Kasumi-1 (cell line): ENCODE results near the gene CCDC89.

ENCODE experiments used
- DNase-seq, 2 experiments: peaks; one replicate each; lab custom pipeline; 2025; lab: John Stamatoyannopoulos, UW

Gene CCDC89

GRCh38 chr11:85685820-85686459 lies at the start of gene CCDC89:
Gene CCDC89 (minus strand): TSS chr11:85686195. CDS start chr11:85686130, 65 bp downstream.
- no peak for DNase-seq

- DNase-seq = no peak
Observed at GRCh38 chr11:85732965-85733364, 47.0 kb upstream of the CCDC89 start.

DNA sequence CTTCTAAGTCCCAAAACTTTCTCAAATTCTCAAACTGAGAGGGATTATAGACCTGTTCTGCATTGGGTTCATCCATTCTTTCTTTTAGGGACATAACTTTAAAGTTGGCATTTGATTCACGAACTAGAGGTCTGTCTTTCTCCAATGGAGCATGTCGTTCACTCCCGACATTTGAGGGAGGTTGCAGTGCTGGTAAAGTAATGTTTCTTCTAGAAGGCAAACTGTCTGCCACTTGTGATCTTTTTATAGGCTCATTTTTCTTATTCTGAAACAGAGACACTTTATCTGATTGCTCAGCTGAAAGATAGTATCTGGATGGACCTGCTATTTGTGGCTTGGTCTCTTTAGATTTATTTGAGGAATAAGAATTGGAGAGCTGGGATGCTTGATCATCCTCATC lies 40.4 kb upstream of the CCDC89 start:
- no peak for DNase-seq

DNA sequence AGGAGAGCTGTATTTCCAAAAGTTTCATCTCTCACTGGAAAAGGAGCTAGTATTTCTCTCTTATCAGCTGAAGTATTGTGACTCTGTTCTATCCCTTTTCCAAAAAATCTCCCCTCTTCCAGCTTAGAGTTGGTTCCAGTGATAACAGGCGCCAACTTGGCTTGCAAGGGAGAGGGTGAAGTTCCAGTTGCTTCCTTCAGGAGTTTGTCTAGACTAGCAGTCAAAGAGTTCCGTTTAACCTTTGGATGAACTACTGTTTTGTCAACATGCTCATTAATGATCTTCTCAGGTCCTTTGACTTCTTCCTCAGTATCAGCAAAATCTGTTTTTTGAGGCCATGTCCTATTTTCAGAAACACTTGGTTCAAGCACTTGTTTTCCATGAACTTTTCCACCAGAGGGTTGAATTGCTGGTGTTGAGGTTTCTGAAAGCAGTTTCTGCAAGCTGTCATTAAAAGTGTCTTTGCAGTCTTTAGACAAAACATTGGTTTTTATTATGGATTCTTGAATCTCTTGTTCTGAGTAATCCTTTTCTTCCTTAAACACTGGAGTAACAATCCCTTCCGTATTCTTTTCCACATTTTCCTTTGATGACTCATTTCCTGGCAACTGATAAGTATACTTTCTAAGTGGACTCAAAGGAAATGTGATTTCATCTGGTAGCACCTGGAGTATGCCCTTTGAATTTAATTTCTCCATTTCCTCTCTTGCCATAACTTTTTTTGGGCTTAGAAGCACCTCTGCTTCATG lies 39.7 kb upstream of the CCDC89 start:
- DNase-seq = no peak

DNA sequence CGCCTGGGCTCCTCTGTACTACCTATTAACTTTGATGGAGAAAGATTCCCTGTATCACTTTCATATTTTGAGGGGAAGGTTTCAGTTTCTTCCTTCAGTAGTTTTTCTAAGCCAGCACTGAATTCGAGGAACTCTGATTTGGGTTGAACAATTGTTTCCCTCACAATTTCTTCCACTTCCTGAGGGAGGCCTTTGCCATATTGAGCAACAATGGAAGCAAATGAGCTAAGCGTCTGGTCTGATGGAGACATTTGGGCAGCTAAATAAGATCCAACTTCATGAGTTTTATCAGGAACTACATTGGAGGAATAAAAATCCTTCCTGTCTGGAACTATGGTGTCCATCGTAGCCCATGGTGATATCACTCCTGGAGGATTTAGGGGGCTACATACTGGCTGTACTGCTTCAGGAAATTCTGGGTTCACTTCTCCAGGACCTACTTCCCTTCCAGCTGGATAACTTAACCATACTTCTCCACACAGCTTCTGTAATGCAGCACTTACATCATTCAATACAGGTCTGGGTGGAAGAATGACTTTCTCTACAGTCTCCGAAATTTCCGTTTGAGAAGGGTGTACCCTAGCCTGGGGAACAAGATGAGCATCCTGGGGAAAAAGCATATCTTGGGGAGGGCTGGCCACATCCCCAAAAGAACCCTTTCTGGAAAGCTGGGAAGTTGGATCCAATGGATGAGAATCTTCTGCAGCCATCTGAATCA lies 38.9 kb upstream of the CCDC89 start:
- no peak for DNase-seq

DNA sequence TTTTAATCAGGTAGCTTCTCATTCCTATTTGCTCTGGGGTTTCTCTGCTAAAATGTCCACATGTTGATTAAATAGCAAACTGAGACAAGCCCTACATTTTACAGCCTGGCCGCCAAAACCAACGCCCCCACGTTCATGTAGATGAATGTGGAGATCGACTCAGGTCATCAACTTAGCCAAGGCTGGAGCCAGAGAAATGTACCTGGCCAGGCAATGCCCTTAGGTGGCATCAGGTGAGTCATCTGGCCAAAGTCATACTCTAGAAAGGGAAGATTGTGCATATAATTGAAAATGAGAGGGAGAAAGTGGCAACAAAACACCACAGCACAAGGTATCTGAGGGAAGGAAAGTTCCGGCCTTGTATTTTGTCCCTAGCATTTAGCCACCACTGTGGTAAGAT lies 37.1 kb upstream of the CCDC89 start:
- DNase-seq = no peak

DNA sequence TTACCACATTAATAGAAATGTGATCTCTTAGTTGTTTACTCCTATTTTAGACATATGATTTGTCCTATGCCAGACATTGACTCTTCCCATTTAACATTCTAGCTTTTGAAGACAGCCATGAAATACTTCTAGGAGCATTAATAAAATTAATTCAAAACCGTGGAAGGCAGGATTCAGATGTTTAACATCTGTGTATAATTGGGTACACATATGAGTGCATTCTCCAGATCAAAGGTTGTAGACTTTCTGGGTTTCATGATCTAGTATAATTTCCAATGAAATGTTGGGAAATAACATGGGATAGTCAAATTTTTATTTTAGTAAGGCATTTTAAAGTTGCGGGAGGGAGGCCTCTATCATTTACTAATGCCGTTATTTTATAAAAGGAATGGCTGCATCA lies 35.2 kb upstream of the CCDC89 start:
- no peak for DNase-seq

GRCh38 chr11:85718991-85719807 lies 33.2 kb upstream of the CCDC89 start:
- DNase-seq = no peak

DNA sequence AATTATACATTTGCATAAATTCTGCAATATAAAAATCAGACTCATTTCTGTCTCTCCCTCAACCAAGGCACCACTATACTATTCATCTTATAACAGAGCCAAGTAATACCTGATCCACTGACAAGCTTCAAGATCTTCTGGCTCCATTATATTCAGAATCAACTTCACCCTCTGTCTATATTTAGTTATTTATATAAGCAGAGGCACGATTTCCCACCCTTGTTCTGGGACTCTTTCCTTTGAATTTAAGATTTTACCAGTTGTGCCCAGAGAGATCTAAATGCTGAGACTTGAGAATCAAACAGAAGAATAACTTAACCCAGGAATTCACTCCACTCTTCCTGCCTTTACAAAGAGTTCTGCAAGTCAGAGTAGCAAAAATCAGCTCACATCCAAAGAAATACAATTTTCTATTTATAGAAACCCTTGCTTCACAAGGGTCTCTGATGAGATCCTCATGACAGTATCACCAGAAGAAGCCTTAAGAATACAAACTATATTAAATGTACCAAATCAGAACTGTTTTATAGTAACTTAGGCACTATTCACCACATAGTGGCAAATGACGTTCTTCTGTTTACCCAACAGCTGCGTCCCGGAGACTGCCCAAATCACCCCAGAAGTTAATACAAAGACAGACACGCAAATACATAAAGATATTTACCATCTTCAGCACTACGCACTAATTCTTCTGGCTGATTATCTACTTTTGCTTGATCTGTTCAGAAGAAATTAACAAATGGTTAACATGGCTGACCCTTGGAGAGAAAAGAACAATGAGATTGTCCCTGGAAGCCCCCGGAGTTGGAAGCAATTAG lies 32.3 kb upstream of the CCDC89 start:
- no peak for DNase-seq

DNA sequence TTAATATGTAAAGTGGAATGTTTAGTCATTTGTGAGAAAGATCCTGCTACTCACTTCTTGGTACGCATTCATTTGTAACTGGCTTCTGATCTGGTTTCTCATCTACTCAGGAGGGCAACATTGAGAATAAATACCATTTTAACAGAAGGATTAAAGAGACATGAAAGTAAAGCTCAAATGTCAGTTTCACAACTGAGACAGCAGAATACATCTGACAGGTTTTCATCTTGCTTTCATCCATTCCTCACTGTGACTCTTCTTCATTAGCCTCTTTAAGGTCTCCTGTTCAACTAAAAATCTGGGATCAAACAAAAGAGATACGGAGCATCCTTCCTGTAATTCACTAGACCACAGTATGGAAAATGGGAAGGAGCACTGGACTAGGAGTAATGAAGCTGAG lies 31.4 kb upstream of the CCDC89 start:
- DNase-seq = no peak

- no peak for DNase-seq
Observed at GRCh38 chr11:85712953-85713352, 27.0 kb upstream of the CCDC89 start.

DNA sequence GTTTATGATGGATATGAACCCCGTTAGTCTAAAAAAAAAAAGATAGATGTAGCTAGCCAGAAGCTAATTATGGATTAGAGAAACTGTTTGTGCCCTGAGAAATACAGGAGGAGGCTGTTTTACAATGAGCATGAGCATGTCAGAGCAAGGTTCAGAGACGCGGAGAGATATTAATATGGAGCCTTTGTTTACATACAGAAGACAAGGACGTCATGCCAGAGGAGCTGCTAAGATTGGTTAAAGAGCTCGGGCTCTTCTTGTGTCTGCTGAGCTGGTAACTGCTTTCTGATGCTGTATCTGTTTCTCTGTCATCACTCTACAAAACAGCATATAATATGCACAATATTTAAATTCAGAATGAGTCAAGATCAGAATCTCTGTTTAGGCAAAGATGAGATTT lies 24.9 kb upstream of the CCDC89 start:
- DNase-seq = no peak

GRCh38 chr11:85709941-85710702 lies 24.1 kb upstream of the CCDC89 start:
- no peak for DNase-seq

DNA sequence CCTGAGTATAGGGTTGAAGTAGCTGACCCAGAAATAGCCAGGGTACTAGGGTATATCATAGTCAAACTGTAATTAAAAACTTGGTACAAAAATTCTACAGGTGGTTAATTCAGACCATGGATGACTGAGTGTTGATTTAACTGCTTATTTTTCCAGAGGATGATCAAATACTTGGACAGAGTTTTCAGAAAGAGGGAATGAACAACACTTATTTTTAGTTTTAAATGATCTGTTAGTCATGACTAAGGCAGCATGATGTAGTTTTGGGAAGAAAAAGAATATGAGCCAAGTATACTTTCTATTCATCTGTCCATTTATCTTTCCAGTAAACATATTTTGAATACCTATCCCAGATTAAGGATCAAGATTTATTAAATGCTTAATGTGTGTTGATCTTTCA lies 19.8 kb upstream of the CCDC89 start:
- DNase-seq = no peak

GRCh38 chr11:85704967-85705366 lies 19.0 kb upstream of the CCDC89 start:
- no peak for DNase-seq

DNA sequence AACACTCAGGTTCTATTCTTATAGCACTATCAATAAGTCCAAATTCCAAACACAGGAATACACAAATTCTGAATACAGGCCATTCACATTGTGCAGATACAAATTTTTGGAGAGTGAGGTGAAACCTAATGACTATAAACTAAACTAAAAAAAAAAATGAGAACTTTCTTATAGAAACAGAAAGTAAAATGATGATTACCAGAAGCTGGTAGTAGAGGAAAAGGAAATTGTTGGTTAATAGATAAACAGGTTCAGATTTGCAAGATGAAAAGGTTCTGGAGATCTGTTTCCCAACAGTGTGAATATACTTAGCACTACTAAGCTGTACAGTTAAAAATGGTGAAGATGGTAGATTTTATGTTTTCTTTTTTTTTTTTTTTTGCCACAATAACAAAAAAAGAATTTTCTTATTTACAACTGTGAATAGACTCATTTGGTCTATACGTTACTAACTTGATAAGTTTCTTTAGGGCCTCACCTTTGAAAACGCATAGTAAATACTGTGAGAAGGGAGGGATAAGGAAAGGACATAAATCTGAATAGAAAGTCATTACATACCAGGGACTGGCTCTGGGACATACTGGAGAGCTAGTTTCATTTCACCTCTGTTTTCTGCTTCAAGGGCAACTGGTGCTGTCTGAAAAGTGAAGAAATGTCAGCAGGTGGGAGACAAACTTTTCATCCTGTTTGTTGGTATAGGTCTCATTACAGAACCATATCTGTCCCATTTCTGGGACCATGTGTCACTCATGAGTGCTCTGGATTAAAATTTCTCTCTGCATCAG lies 14.2 kb upstream of the CCDC89 start:
- DNase-seq = no peak

GRCh38 chr11:85698195-85698594 lies 12.2 kb upstream of the CCDC89 start:
- no peak for DNase-seq

GRCh38 chr11:85697747-85698146 lies 11.8 kb upstream of the CCDC89 start:
- DNase-seq = no peak

DNA sequence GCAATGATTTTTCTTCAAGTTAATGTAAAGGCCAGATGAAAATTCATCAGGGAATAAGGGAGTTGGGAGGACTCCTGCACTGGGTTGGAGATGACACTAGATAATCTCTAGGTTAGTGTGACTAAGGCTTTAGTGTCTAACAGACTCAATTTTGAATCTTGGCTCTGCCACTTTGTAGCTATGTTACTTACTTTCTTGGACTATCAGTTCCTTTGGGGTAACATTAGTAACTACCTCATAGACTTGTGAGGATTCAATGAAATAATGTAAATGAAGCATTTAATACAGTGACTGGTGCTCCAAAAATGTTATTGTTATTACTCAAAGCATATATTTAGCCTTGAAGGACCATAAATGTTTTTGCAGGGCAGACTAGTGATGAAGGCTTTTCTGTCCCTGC lies 9.6 kb upstream of the CCDC89 start:
- DNase-seq = no peak
